Left ventricle myocardium inferior (tissue), 1 donor: ENCODE data around the gene FAM83F. TPM values are rescaled to one million over a fixed set of nuclear protein-coding genes. Genes with fewer than 3 reads are reported as not detected.
"Not testable (repeated sequence)": the region's sequence is repeated elsewhere in the genome, so short reads cannot be mapped to it uniquely, and the experiment has no call there.

Experiments
- DNase-seq: peaks from one replicate; pipeline ENCODE4 v3.0.0-alpha.2; 2020
- H3K27ac ChIP-seq: fragments of 200-600 bp; replicated peaks from 2 replicates; pipeline ENCODE4 v1.8.0; 2021
- H3K27me3 ChIP-seq: fragments of 200-600 bp; 2 replicates; pipeline ENCODE4 v1.8.0; 2021; ENCODE audit warnings: low read depth
- H3K36me3 ChIP-seq: fragments of 200-600 bp; 2 replicates; pipeline ENCODE4 v1.8.0; 2021
- H3K4me1 ChIP-seq: fragments of 200-600 bp; 2 replicates; pipeline ENCODE4 v1.8.0; 2021
- H3K4me3 ChIP-seq: fragments of 200-600 bp; 2 replicates; pipeline ENCODE4 v1.8.0; 2021; ENCODE audit warnings: mild to moderate bottlenecking, moderate library complexity
- H3K9me3 ChIP-seq: fragments of 200-600 bp; replicated peaks from 2 replicates; pipeline ENCODE4 v1.8.0; 2021
- CTCF ChIP-seq: fragments of 200-600 bp; IDR thresholded peaks from 2 replicates; pipeline ENCODE4 v1.8.0; 2021; ENCODE audit warnings: antibody characterized with exemption, mild to moderate bottlenecking, borderline replicate concordance
- intact Hi-C: fragments of 100-400 bp; cut with micrococcal nuclease; formaldehyde crosslinking; loops from one replicate; pipeline ENCODE4 v1.11.0; 2022
- total RNA-seq: library from RNA; stranded (reverse); fragmentation: NEBNext Ultra II Directional; extraction: Animal tissue kit (Norgen Biotek cat#: 25700); gene quantifications from one replicate; pipeline ENCODE4 v1.2.1, GENCODE V29; 2021
- donor health status: DM: no; HTN: yes; CAD: no; lungs with severe emphysema.

Gene FAM83F
- total RNA-seq, 1 donor from 2014 or later = 4.4 TPM

- Histone ChIP-seq H3K4me3 (no peak overlapping the region), H3K4me1 (peaks cover 8% of the 10 kb centered on the region), H3K36me3 (no peaks in the 10 kb centered on the region), H3K9me3 (no peaks in the 10 kb centered on the region), H3K27ac (no peak overlapping the region), H3K27me3 (peaks cover 47% of the 10 kb centered on the region)
- intact Hi-C loops = loop anchor here (5.0 kb wide), 1 partner anchor 484 kb away; no protein-coding TSS in a partner anchor
- no peak for TF ChIP-seq CTCF
- DNase-seq = no peak
Observed at GRCh38 chr22:40021401-40022000, 26.7 kb downstream of the FAM83F start.

- Histone ChIP-seq H3K4me1 (peaks cover 8% of the 10 kb centered on the region), H3K36me3 (no peaks in the 10 kb centered on the region), H3K27me3 (peaks cover 36% of the 10 kb centered on the region), H3K27ac (no peak overlapping the region), H3K4me3 (no peak overlapping the region), H3K9me3 (no peaks in the 10 kb centered on the region)
- intact Hi-C loops = loop anchor here (5.0 kb wide), 1 partner anchor 485 kb away; no protein-coding TSS in a partner anchor
- no peak for DNase-seq
- TF ChIP-seq CTCF = no peak
Observed at GRCh38 chr22:40022536-40023240, 27.9 kb downstream of the FAM83F start.

GRCh38 chr22:40023341-40023841 is 28.6 kb downstream of the FAM83F start:
- DNase-seq = no peak
- Histone ChIP-seq H3K27ac (no peak overlapping the region), H3K27me3 (peaks cover 29% of the 10 kb centered on the region), H3K4me3 (no peak overlapping the region), H3K4me1 (peaks cover 8% of the 10 kb centered on the region), H3K9me3 (no peaks in the 10 kb centered on the region), H3K36me3 (no peaks in the 10 kb centered on the region)
- no peak for TF ChIP-seq CTCF
- intact Hi-C loops = loop anchor here (5.0 kb wide), 1 partner anchor 486 kb away; no protein-coding TSS in a partner anchor

GRCh38 chr22:40024201-40025061 is 29.7 kb downstream of the FAM83F start:
- Histone ChIP-seq H3K27ac (no peak overlapping the region), H3K36me3 (no peaks in the 10 kb centered on the region), H3K27me3 (peaks cover 21% of the 10 kb centered on the region), H3K9me3 (no peaks in the 10 kb centered on the region), H3K4me3 (no peak overlapping the region), H3K4me1 (peaks cover 8% of the 10 kb centered on the region)
- intact Hi-C loops = loop anchor here (5.0 kb wide), 1 partner anchor 487 kb away; no protein-coding TSS in a partner anchor
- peak; percentile 91 for TF ChIP-seq CTCF
- peak; percentile 63 for DNase-seq

GRCh38 chr22:40025062-40025379 is 30.3 kb downstream of the FAM83F start:
- H3K27ac ChIP-seq, H3K4me1 ChIP-seq, H3K4me3 ChIP-seq, H3K36me3 ChIP-seq, intact Hi-C loops, H3K9me3 ChIP-seq, DNase-seq: not testable (repeated sequence)
- peak; percentile 33 for TF ChIP-seq CTCF
- H3K27me3 ChIP-seq = peaks cover 15% of the 10 kb centered on the region
